Measurements from ENCODE around the gene RRN3. TPM values are rescaled to one million over a fixed set of nuclear protein-coding genes. Genes with fewer than 3 reads are reported as not detected.

The RRN3 gene
- polyA plus RNA-seq, 1 donor (not counting 4 experiments of a cell fraction or from before 2014, with no cell fraction given), result 60.3 TPM

DNA sequence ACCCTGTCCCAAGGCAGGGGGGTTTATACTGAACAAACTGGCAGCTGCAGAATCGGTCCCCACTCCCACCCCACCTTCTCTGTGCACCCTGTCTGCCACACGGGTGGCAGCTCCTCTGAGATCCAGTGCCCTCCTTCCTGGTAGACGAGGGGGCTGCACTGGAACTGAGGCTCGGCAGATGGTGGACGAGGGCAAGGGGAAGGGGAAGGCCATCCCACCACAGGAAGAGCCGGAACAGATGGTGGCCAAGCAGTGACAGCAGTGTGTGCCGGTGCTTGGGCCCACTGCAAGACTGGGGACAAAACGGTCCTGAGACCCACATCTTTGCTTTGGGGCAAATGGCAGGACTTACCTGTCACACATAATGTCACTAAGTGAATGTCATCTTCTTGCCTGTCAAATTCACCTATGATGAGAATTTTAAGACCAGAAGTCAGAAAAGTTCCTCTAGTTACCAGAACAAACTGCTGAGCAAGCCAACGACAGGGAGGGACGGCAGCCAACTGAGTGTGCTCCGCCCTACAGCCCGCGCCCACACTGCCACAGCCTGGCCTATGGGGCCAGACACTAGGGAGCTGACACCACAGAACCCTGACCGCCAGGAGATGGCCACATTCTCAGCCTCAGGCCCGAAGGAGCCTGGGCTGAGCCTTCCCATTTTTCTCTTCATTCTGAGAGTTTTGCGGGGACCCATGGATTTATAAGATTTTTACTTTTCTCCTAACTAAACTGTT is 52.6 kb downstream of the RRN3 start:
- dilution Hi-C loops (cut with MboI; ENCODE audit: extremely low pct_ligation_motif_present, low sequenced_read_pairs), result no loop called here

DNA sequence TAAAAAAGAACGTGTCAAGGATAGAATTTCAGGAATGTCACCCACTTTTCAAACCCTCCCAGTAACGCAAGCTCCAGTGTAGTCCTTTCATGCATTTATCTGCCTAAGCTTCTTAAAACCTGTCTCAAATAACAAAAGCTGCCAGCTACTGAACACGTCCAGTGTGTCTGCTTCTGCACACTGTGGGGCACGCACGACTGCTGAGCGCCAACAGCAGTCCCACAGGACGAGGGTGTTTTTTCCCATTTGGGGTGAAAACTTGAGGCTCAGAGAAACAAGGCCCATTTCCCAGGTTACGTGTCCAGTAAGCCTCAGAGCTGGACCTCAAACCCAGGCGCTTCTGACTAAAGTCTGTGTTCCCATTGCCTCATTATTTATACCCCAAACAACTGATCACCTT is 55.4 kb downstream of the RRN3 start:
- H3K27ac ChIP-seq (ENCODE audit: control insufficient read depth, insufficient read depth, low read length), result no peak overlapping the region
- no peaks in the 10 kb centered on the region for H3K9me3 ChIP-seq (ENCODE audit: control insufficient read depth, low read depth, low read length)
- H3K27me3 ChIP-seq (ENCODE audit: control insufficient read depth, extremely low read depth, insufficient read depth, low read length), result no peaks in the 10 kb centered on the region
- no peak overlapping the region for H3K4me3 ChIP-seq (ENCODE audit: control insufficient read depth in 2 of 3, extremely low read depth in 1 of 3, insufficient read depth in 2 of 3, low read depth in 1 of 3, low read length in 3 of 3)
- no peak for FAIRE-seq
- H3K79me2 ChIP-seq (ENCODE audit: control insufficient read depth, insufficient read depth, low read length), result no peaks in the 10 kb centered on the region
- no peak overlapping the region for H3K9ac ChIP-seq (ENCODE audit: control insufficient read depth, extremely low read depth, insufficient read depth, low read length)
- H4K20me1 ChIP-seq (ENCODE audit: control insufficient read depth, extremely low read depth, insufficient read depth, low read length), result no peaks in the 10 kb centered on the region
- H3K4me1 ChIP-seq (ENCODE audit: control insufficient read depth, extremely low read depth, insufficient read depth, low read length), result peaks cover 3% of the 10 kb centered on the region
- TF ChIP-seq EZH2 (IDR thresholded peaks at IDR 0.05; ENCODE audit: low read length), result no peak
- TF ChIP-seq, protein P1, sequence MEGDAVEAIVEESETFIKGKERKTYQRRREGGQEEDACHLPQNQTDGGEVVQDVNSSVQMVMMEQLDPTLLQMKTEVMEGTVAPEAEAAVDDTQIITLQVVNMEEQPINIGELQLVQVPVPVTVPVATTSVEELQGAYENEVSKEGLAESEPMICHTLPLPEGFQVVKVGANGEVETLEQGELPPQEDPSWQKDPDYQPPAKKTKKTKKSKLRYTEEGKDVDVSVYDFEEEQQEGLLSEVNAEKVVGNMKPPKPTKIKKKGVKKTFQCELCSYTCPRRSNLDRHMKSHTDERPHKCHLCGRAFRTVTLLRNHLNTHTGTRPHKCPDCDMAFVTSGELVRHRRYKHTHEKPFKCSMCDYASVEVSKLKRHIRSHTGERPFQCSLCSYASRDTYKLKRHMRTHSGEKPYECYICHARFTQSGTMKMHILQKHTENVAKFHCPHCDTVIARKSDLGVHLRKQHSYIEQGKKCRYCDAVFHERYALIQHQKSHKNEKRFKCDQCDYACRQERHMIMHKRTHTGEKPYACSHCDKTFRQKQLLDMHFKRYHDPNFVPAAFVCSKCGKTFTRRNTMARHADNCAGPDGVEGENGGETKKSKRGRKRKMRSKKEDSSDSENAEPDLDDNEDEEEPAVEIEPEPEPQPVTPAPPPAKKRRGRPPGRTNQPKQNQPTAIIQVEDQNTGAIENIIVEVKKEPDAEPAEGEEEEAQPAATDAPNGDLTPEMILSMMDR (optimal IDR thresholded peaks at IDR 0.05 in 1 of 3, IDR thresholded peaks at IDR 0.05 in 1 of 3, conservative IDR thresholded peaks at IDR 0.05 in 1 of 3; ENCODE audit: extremely low read depth in 1 of 3, insufficient read depth in 2 of 3, low read length in 3 of 3), result no peak
- no peaks in the 10 kb centered on the region for H3K9me1 ChIP-seq (ENCODE audit: control insufficient read depth, extremely low read depth, insufficient read depth, low read length)
- no peak for DNase-seq (ENCODE audit: low read depth, low spot score)
- dilution Hi-C loops (cut with MboI; ENCODE audit: extremely low pct_ligation_motif_present, low sequenced_read_pairs), result no loop called here
- H3K4me2 ChIP-seq (ENCODE audit: control insufficient read depth, extremely low read depth, insufficient read depth, low read depth, low read length), result no peak overlapping the region
- H3K36me3 ChIP-seq (ENCODE audit: control insufficient read depth in 2 of 2, extremely low read depth in 1 of 2, insufficient read depth in 2 of 2, low read length in 2 of 2), result peaks cover 44 to 48% of the 10 kb centered on the region in 2 experiments
- no peak overlapping the region for H2AFZ ChIP-seq (ENCODE audit: control insufficient read depth, low read length)

More for the DNA sequence above, 52.6 kb downstream of the RRN3 start:
- Histone ChIP-seq H4K20me1 (ENCODE audit: control insufficient read depth, extremely low read depth, insufficient read depth, low read length) (no peaks in the 10 kb centered on the region), H3K4me1 (ENCODE audit: control insufficient read depth, extremely low read depth, insufficient read depth, low read length) (no peaks in the 10 kb centered on the region), H3K9me1 (ENCODE audit: control insufficient read depth, extremely low read depth, insufficient read depth, low read length) (no peaks in the 10 kb centered on the region), H2AFZ (ENCODE audit: control insufficient read depth, low read length) (no peak overlapping the region), H3K27me3 (ENCODE audit: control insufficient read depth, extremely low read depth, insufficient read depth, low read length) (no peaks in the 10 kb centered on the region), H3K36me3 (ENCODE audit: control insufficient read depth in 2 of 2, extremely low read depth in 1 of 2, insufficient read depth in 2 of 2, low read length in 2 of 2) (peaks cover 34% of the 10 kb centered on the region in 2 experiments), H3K9ac (ENCODE audit: control insufficient read depth, extremely low read depth, insufficient read depth, low read length) (no peak overlapping the region), H3K79me2 (ENCODE audit: control insufficient read depth, insufficient read depth, low read length) (no peaks in the 10 kb centered on the region), H3K4me2 (ENCODE audit: control insufficient read depth, extremely low read depth, insufficient read depth, low read depth, low read length) (no peak overlapping the region), H3K4me3 (ENCODE audit: control insufficient read depth in 2 of 3, extremely low read depth in 1 of 3, insufficient read depth in 2 of 3, low read depth in 1 of 3, low read length in 3 of 3) (no peak overlapping the region), H3K27ac (ENCODE audit: control insufficient read depth, insufficient read depth, low read length) (no peak overlapping the region), H3K9me3 (ENCODE audit: control insufficient read depth, low read depth, low read length) (no peaks in the 10 kb centered on the region)
- no peak for FAIRE-seq
- no peak for DNase-seq (ENCODE audit: low read depth, low spot score)
- TF ChIP-seq EZH2 (IDR thresholded peaks at IDR 0.05; ENCODE audit: low read length), result no peak
- TF ChIP-seq, protein P1 (optimal IDR thresholded peaks at IDR 0.05 in 1 of 3, IDR thresholded peaks at IDR 0.05 in 1 of 3, conservative IDR thresholded peaks at IDR 0.05 in 1 of 3; ENCODE audit: extremely low read depth in 1 of 3, insufficient read depth in 2 of 3, low read length in 3 of 3), result no peak

Data from keratinocyte (primary cell).